Hepatocyte (in vitro differentiated cells): ENCODE results near the gene HAT1. TPM values are rescaled to one million over a fixed set of nuclear protein-coding genes. Genes with fewer than 3 reads are reported as not detected.

ENCODE experiments used
- DNase-seq: peaks from one replicate; pipeline ENCODE4 v3.0.0-alpha.2; 2016; ENCODE audit warnings: low spot score
- H2AFZ ChIP-seq: fragments of 200-600 bp; sonication (generic); 2 replicates; pipeline ENCODE4 v1.6.0; 2016; ENCODE audit warnings: antibody characterized with exemption, mild to moderate bottlenecking
- H3K27ac ChIP-seq: fragments of 200-600 bp; sonication (generic); 2 replicates; pipeline ENCODE4 v1.5.1; 2016; ENCODE audit warnings: mild to moderate bottlenecking
- H3K27me3 ChIP-seq: fragments of 200-600 bp; sonication (generic); 2 replicates; pipeline ENCODE4 v1.6.1; 2016
- H3K36me3 ChIP-seq: fragments of 200-600 bp; sonication (generic); replicated peaks from 2 replicates; pipeline ENCODE4 v1.5.1; 2016; ENCODE audit warnings: low read depth; ENCODE audit not compliant: insufficient read depth
- H3K4me1 ChIP-seq: fragments of 200-600 bp; sonication (generic); 2 replicates; pipeline ENCODE4 v1.5.1; 2016; ENCODE audit warnings: mild to moderate bottlenecking, moderate library complexity; ENCODE audit not compliant: insufficient read depth
- H3K4me2 ChIP-seq: fragments of 200-600 bp; sonication (generic); 2 replicates; pipeline ENCODE4 v1.6.0; 2016
- H3K4me3 ChIP-seq: fragments of 200-600 bp; sonication (generic); 2 replicates; pipeline ENCODE4 v1.5.1; 2016; ENCODE audit warnings: mild to moderate bottlenecking
- H3K79me2 ChIP-seq: fragments of 200-600 bp; sonication (generic); 2 replicates; pipeline ENCODE4 v1.6.0; 2017; ENCODE audit warnings: mild to moderate bottlenecking
- H3K9me2 ChIP-seq: fragments of 200-600 bp; sonication (generic); replicated peaks from 2 replicates; pipeline ENCODE4 v1.6.0; 2017; ENCODE audit warnings: mild to moderate bottlenecking; ENCODE audit not compliant: insufficient read depth
- H3K9me3 ChIP-seq: fragments of 200-600 bp; sonication (generic); 2 replicates; pipeline ENCODE4 v1.5.1; 2016; ENCODE audit warnings: low read depth, mild to moderate bottlenecking
- H4K20me1 ChIP-seq: fragments of 200-600 bp; sonication (generic); 2 replicates; pipeline ENCODE4 v1.6.0; 2016; ENCODE audit warnings: mild to moderate bottlenecking; ENCODE audit not compliant: insufficient read depth, poor library complexity, severe bottlenecking
- CTCF ChIP-seq: fragments of 200-600 bp; sonication (generic); IDR thresholded peaks from 2 replicates; pipeline ENCODE4 v1.5.1; 2016; ENCODE audit warnings: antibody characterized with exemption, mild to moderate bottlenecking; ENCODE audit not compliant: poor library complexity
- EZH2 ChIP-seq: fragments of 200-600 bp; sonication (generic); IDR thresholded peaks from 2 replicates; pipeline ENCODE4 v1.6.1; 2016; ENCODE audit warnings: antibody characterized with exemption, mild to moderate bottlenecking, borderline replicate concordance
- EZH2phosphoT487 ChIP-seq: fragments of 200-600 bp; sonication (generic); IDR thresholded peaks from one replicate; pipeline ENCODE4 v1.6.1; 2018; ENCODE audit warnings: antibody characterized with exemption, mild to moderate bottlenecking, low read depth, moderate library complexity; ENCODE audit not compliant: unreplicated experiment, severe bottlenecking
- WGBS: methylation state at CpG from one replicate; pipeline ENCODE4 v1.1.6; 2016; ENCODE audit warnings: low lambda C conversion rate; ENCODE audit errors: missing lambda C conversion rate; 5-methylcytosine and 5-hydroxymethylcytosine counted together
- polyA plus RNA-seq: library from polyadenylated mRNA; unstranded; fragments of >200 nt; fragmentation: Nextera tagmentation; extraction: Ambion mirVana; gene quantifications from 2 replicates; pipeline ENCODE4 v1.2.1, GENCODE V29; 2016
- total RNA-seq: library from RNA; depleted of rRNA; stranded (reverse); fragments of >200 nt; gene quantifications from 2 replicates; pipeline ENCODE4 v1.2.3, GENCODE V29; 2014

Gene HAT1
- total and polyA plus RNA-seq, 2 experiments from 2014 or later: 35.3 to 54.3 TPM

- no peak overlapping the region for H3K27ac ChIP-seq
- WGBS: 44% methylated on average over 2 of the region's 2 CpGs
Observed at GRCh38 chr2:171964308-171964707, 42.0 kb downstream of the HAT1 start.

GRCh38 chr2:171965238-171965637 lies 43.0 kb downstream of the HAT1 start:
- Histone ChIP-seq H3K79me2 (no peaks in the 10 kb centered on the region), H3K27me3 (no peaks in the 10 kb centered on the region), H3K9me2 (no peaks in the 10 kb centered on the region), H3K4me2 (no peak overlapping the region), H3K9me3 (no peaks in the 10 kb centered on the region), H2AFZ (no peak overlapping the region), H4K20me1 (no peaks in the 10 kb centered on the region), H3K4me3 (no peak overlapping the region), H3K27ac (no peak overlapping the region), H3K36me3 (no peaks in the 10 kb centered on the region), H3K4me1 (no peaks in the 10 kb centered on the region)
- WGBS: 92% methylated on average over 3 of the region's 3 CpGs
- TF ChIP-seq EZH2phosphoT487 (no peak), CTCF (no peak), EZH2 (no peak)
- DNase-seq: no peak

More at GRCh38 chr2:171964308-171964707, 42.0 kb downstream of the HAT1 start:
- no peaks in the 10 kb centered on the region for H3K27me3 ChIP-seq
- H3K79me2 ChIP-seq: no peaks in the 10 kb centered on the region
- no peak overlapping the region for H2AFZ ChIP-seq
- no peak overlapping the region for H3K4me3 ChIP-seq
- no peaks in the 10 kb centered on the region for H3K36me3 ChIP-seq
- no peak for TF ChIP-seq EZH2phosphoT487
- no peak for TF ChIP-seq CTCF
- no peak for TF ChIP-seq EZH2
- no peak for DNase-seq
- H4K20me1 ChIP-seq: no peaks in the 10 kb centered on the region
- no peak overlapping the region for H3K4me2 ChIP-seq
- H3K4me1 ChIP-seq: no peaks in the 10 kb centered on the region
- no peaks in the 10 kb centered on the region for H3K9me3 ChIP-seq
- H3K9me2 ChIP-seq: no peaks in the 10 kb centered on the region

GRCh38 chr2:171965661-171966060 lies 43.4 kb downstream of the HAT1 start:
- H3K4me2 ChIP-seq: no peak overlapping the region
- H4K20me1 ChIP-seq: no peaks in the 10 kb centered on the region
- H3K4me3 ChIP-seq: no peak overlapping the region
- H3K27me3 ChIP-seq: no peaks in the 10 kb centered on the region
- H2AFZ ChIP-seq: no peak overlapping the region
- H3K4me1 ChIP-seq: no peaks in the 10 kb centered on the region
- H3K9me3 ChIP-seq: no peaks in the 10 kb centered on the region
- no peaks in the 10 kb centered on the region for H3K36me3 ChIP-seq
- WGBS: 100% methylated on average over 3 of the region's 3 CpGs
- no peak for DNase-seq
- H3K27ac ChIP-seq: no peak overlapping the region
- TF ChIP-seq EZH2: no peak
- no peak for TF ChIP-seq EZH2phosphoT487
- TF ChIP-seq CTCF: no peak
- H3K9me2 ChIP-seq: no peaks in the 10 kb centered on the region
- H3K79me2 ChIP-seq: no peaks in the 10 kb centered on the region

- Histone ChIP-seq H2AFZ (no peak overlapping the region), H3K79me2 (no peaks in the 10 kb centered on the region), H3K27ac (no peak overlapping the region), H4K20me1 (no peaks in the 10 kb centered on the region), H3K27me3 (no peaks in the 10 kb centered on the region), H3K4me1 (no peaks in the 10 kb centered on the region), H3K36me3 (no peaks in the 10 kb centered on the region), H3K4me3 (no peak overlapping the region), H3K4me2 (no peak overlapping the region), H3K9me2 (no peaks in the 10 kb centered on the region), H3K9me3 (no peaks in the 10 kb centered on the region)
- WGBS: 96% methylated on average over 8 of the region's 8 CpGs
- no peak for DNase-seq
- no peak for TF ChIP-seq EZH2
- no peak for TF ChIP-seq EZH2phosphoT487
- no peak for TF ChIP-seq CTCF
Observed at GRCh38 chr2:171966235-171966634, 44.0 kb downstream of the HAT1 start.
